Pons (tissue), 1 donor: ENCODE measurements around the gene ETS2.
A peak's percentile ranks its signal among the peaks of the same experiment; 100 is the strongest.

Experiments
- DNase-seq: peaks from one replicate; pipeline ENCODE4 v3.0.0-alpha.2; 2016; ENCODE audit warnings: low spot score

Gene ETS2

GRCh38 chr21:38802050-38803026, 3.4 kb upstream of the ETS2 start:
- DNase-seq, result no peak

DNA sequence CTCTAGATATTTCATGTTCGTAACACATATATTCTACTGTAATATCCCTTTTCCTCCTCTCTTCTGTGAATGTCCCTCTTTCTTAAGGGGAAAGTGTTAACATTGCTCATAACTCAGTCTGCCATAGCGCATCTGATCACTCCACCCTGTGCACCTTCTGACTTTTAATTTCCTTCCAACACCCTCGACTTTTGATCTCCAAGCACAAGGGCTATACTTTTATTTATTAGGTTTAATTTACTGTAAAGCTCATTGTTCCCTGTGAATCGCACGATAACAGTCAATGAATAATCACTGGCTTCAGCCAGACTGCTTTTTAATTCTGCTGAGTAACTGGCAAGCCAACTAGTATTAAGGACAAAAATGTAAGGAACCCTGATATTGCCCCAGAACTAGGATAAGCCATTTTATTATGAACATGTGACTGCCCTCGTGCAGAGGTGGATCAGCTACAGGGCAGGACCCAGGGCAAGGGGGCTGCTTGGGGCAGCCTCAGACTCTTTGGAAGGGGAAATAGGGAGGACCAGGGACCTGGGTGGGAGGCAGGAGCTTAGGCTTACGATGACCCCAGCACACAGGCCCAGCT, 2.6 kb upstream of the ETS2 start:
- no peak for DNase-seq

- no peak for DNase-seq
These were observed 1.5 kb upstream of the ETS2 start for GRCh38 chr21:38804030-38804788.

- peak; percentile 29 for DNase-seq
These were observed 871 bp upstream of the ETS2 start for GRCh38 chr21:38804789-38805327.

DNA sequence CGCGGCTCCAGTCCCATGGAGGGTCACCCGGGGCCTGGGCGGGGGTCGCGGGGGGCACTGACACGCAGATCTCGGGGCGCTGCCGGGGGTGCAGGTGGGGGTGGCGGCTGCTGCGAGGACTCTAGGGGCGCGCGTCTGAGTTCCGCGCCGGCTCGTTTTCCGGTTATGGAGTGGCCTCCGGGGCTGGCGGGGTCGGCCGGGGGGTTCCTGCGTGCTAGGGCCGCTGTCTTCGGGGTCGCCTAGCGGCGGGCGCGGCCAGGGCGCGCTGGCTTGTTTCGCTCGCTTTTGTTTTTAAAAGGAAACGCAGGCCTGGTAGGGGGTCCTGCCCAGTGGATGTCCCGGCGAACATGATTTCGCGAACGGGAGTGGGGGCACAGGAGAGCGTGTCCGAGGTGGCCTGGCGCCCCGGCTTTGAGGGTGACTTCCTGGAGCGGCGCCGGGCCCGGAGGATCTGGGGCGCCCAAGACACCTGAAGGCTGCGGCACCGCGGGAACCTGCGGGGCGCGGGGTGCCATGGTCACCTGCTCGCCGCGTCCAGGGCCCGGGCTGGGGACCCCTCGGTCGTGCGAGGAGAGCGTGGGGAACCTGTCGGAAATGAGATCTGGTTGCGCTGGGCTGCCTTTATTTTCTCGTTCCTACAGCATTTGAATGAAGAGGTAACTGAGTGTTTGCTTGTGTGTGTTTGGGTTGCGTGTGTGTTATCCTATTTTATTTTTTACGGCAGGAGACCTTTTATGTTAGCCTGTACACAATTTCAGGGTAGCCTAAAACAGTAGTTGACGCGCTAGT, 618 bp downstream of the ETS2 start:
- no peak for DNase-seq

DNA sequence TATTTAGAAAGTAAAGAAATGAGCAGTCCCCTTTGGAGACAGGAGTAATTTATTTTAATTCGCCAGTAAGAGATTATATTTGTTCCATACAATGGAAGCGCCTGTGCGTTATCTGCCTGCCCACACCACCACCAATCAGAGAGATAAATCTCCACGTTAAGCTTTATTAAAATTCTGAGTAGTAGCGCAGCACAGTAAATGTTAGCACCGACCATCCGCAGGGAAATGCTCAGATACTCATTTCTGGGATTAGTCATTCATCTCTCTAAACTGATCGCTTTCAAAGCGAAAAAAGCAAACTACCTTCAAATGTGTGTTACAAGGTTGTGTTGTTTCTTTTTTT, 1.2 kb downstream of the ETS2 start:
- DNase-seq, result no peak

DNA sequence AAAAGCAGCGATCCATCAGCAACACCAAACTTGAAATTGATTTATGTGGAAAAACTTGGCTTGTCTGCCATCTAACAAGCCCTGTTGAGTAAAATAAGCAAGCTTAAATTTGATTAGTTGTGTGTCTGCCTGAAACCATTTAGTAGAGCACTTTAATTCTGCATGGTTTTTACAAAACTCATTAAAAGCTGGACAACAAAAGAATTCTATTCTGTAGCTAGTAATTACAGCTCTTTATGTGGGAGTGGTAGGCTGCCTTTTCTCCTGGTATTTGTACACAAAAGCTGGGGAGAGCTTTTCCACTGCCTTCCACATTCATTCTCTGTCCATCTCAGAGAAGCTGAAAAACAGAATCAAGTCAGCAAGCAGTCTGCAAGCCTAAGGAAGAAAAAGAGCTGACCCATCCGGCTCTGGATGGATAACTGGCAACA, 1.7 kb downstream of the ETS2 start:
- DNase-seq, result no peak

DNA sequence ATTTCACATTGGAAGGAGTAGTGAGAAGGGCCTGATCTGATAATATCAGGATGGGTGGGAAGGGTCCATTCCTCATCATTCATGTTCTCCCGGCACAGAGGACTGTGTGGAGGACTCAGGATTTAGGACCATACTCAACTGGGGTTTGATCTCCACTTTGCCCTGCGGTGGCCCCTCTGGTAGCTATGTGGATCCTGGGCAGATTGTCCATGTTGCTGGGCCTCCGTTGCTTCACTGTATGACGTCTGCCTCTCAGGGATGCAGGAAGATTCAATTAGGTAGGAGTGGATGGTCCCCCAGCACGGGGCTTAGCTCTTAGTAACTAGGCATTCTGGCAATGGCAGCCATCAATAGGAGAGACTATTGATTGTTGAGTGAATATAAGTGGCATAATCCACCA, 2.3 kb downstream of the ETS2 start:
- DNase-seq, result no peak

DNA sequence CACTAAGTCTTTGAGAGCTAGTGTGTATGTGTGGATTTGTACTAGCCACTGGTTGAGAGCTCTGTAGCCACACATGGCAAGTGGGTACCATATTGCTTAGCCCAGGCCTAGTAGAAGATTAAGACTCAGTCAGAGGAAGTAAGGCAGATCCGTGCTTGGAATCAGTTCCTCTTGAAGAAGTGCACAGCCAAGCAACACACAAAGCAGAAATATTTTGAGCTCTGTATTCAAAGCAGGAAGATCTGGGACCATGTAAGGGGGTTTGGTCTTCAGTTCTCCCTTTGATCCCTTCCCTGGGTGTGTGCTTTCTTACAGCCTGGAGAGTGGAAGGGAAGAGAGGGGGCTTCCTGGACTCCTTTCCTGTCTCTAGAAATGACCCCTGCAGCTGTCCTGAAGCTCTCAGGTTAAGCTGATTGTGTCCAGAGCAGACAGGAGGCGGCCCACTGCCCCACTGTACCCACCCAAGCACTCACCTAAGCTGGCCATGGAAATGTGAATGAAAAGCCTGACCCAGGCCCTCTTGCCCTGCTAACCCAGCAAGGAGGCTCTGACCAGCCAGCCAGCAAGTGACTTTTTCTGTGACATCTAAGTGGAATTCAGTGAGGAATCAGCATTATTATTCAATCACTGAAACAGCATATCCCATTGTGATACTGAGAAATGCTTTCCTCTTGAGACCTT, 3.6 kb downstream of the ETS2 start:
- DNase-seq, result peak; percentile 73

DNA sequence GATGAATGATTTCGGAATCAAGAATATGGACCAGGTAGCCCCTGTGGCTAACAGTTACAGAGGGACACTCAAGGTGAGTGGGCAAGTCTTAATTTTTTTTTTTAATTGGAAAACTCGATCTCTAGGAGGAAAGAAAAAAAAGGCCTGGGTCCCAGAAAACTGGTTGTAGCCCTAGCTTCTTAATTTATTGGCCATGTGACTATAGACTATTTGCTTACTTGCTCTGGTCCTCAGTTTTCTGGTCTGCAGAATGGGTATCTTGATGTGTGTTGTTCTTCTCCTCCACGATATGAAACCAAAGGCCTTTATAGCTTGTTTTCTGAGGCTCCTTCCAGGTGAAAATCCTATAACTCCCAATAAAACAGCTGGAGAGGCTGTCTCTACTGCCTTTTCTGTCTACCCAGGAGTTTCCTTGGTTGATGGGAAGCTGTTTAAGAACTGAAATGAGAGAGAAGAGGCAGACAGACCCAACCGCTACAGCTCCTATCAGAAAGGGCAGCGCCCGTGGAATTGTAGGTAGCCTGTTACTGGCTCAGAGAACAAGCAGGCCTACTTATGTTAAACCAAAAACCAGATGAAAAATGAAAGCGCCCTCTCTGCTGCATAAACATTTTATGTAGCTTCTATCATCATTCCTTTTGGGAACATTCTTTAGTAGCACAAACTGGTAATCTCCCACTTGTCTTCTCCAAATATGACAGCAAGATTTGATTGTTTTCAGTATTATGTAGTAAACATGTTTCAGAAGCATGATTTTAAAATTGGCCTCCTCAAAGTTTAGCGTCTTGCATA, 4.5 kb downstream of the ETS2 start:
- no peak for DNase-seq

- no peak for DNase-seq
These were observed 5.1 kb downstream of the ETS2 start for GRCh38 chr21:38810826-38811164.

DNA sequence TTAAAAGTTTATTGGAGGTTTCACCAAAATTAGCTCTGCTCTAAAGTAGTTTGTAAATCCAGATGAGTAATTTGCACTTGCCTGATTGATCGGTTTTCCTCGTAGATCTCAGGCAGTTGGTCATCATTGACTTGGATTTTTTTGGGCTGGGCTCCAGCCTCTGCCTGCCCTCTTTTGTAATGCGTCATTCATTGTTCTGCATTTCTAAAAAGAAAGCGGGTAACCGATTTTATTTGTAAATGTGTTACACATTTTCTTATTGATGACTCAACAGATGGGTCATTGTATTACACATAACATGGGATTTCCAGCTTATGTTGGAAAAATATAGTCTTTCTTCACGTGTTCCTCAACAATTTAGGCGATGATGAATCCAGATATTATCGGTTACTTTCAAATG, 5.5 kb downstream of the ETS2 start:
- no peak for DNase-seq

DNA sequence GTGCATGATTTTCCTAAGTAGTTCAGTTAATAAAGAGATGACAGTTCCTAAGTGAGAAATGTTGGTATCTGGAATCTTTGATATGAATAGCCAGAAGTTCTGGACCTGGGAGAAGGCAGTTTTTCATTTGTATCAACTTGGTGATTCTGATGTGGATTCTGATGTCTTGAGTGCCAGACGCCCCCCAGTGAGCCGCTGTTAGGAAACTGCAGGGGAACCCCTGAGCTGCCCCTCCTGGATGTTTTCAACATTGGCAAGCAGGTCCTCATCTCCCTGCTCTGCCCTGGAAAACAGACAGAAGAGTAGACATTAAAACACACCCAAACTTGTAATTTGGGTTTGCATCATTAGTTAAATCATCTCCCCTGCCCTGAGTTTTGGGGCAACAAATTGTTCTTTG, 7.4 kb downstream of the ETS2 start:
- no peak for DNase-seq

DNA sequence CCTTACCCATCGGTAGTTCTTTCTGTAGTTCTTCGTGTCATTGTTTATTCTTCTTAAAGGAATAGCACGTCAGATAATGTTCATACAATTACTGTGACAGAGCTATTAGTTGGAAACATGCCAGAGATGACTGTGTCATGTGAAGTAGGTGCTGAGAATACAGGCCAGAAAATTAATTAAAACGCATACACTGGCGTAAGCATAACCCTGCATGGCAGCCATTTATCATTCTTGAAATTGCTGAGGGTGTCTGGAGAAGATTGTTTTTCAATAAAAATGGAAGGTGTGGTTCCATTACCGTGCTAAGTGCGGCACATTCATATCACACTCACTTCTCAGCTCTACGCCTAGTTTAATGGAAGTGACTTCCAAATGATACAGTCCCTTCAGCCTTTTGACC, 7.8 kb downstream of the ETS2 start:
- DNase-seq, result no peak

- no peak for DNase-seq
These were observed 8.7 kb downstream of the ETS2 start for GRCh38 chr21:38814126-38815059.

DNA sequence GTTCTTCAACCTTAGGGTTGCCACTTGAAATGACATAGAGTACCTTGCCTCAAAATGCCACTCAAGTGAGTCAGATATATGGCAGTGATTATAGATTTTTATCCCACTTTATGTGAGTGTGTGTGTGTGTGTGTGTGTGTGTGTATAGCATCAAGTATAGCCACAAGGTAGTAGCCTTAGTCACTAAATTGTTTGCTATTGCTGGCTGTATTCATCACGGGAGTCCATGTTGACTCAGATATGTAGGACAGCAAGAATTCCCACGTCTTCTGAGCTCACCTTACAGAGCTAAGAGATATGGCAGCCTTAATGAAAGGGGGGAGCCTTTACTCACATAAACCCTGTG, 9.3 kb downstream of the ETS2 start:
- no peak for DNase-seq

- DNase-seq, result no peak
These were observed 10.8 kb downstream of the ETS2 start for GRCh38 chr21:38816400-38816977.

- no peak for DNase-seq
These were observed 11.9 kb downstream of the ETS2 start for GRCh38 chr21:38817371-38818324.
